GM18873 (cell line): ENCODE data around the gene SIRPB1.
"Not testable (repeated sequence)": the region's sequence is repeated elsewhere in the genome, so short reads cannot be mapped to it uniquely, and the experiment has no call there.

Experiments
- ATAC-seq: cut with Tn5 transposase; IDR thresholded peaks from one replicate; pipeline ENCODE4 v1.9.1; 2021; ENCODE audit warnings: mild to moderate bottlenecking, moderate library complexity, moderate number of reproducible peaks; ENCODE audit not compliant: unreplicated experiment, low FRiP score

SIRPB1 gene

DNA sequence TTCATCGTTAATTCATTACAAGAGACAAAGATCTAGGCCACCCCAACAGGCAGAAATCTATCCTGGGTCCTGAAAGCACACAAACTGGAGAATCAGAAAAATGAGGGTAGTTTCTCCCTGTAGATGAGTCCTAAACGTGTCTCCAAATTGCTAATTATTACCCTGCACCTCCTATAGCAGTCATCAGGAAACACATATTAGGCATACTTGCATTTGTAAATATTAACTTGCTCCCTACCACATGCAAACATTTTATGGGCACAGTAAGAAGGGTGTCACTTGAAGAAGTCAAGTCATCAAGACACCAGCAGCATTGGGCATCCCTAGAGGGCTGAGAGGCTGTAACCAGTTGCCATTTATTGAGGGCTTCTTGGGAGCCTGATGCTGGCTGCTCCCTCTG, 17.9 kb upstream of the SIRPB1 start:
- no peak for ATAC-seq

DNA sequence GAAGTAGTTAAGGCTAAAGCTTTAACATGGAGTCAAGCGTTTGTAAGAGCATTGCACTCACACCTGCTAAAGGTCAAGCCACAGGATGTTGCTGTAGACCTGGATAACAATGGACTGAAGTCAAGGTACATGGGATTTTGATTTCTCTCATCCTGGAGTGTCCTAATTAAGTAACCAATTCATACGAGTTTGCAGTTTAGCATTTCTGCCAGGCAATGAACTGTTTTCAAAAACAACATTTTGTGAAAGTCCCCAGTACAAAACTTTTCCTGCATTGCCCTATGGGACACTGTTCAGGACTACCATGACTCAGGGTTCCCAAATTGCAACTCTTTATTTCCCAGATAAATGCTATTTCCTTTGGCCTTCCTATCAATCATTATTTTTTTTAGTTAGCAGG, 17.4 kb upstream of the SIRPB1 start:
- ATAC-seq, result no peak

DNA sequence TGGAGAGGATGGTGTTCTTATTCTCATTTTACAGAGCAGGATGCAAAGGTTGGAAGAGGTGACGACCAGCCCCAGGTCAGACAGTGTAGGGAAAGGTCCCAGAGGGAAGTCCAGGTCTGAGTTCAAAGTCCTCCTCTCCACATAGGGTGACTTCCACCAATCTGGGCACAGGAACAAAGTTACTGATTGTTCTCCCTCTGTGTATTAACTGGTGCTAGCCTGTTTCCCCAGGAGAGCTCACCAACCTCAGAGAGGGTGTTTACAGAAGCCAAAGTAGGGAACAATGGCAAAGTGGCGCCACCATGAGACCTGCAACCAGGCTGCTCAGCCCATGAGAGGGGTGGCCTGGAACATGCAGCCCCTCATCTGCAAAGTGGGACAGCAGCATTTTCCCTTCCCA, 16.8 kb upstream of the SIRPB1 start:
- ATAC-seq, result no peak

DNA sequence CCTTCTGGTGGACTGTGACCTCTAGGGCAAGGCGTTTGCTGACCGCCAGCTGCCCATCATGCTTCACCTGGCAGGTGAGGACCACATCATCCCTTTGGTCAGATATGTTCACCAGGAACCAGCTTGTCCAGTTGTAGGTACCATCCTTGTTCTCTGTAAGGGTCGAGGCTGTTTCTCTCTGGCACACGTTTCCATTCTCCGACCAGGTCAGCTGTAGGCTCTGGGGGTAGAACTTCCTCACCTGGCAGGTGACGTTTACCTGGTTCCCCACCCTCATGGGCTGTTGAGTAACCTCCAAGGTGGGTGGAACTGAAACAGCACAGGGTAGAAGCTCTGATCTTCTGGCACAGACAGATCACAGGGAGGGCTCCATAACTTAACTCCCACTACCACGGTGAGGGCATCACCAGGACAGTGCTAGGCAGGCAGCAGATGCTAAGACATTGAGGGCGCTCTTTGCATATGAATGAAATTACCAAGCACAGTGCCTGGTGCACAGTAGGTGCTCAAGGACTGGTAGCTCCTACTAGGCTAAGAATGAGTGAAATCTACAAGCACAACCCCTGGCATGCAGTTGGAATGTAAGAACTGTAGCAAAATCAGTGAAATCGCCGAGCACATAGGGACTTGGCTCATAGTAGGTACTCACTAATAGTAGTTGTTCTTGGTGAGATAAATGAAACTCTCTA, 15.6 kb upstream of the SIRPB1 start:
- no peak for ATAC-seq

DNA sequence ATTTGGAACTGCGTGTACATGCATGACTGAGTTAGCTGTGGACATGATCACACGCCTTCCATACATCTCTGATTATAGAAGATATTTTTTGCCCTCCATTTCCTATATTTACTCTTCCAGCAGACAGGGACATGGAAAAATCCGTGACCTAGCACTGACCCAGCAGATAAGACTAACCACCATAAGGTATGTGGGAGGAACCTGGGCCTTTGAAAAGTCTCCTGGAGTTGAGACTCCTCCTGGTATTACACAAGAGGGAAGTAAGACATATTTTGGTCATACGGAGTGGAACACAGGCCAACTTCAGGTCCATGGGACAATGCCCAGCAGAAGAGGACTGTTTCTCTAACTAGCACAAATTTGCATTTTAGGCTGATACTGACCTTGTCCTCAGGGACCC, 13.7 kb upstream of the SIRPB1 start:
- ATAC-seq, result no peak

DNA sequence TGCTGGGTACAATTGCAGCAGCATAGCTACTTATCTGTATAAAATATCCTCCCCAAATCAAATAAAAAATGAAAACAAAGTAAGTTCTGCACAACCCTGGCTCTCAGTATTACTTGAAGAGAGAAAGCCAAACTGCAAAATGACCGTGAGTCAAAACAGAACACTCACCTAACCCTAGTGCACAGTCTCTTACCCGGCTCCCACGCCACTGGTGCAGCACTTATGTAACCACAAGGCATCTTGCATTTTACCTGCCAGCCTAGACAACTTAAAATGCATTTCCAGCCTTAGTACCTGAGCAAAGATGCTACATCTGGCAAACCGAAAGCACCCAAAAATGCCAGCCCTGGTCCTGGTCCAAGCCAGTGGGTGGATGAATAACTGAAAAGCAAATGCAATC, 12.4 kb upstream of the SIRPB1 start:
- no peak for ATAC-seq

DNA sequence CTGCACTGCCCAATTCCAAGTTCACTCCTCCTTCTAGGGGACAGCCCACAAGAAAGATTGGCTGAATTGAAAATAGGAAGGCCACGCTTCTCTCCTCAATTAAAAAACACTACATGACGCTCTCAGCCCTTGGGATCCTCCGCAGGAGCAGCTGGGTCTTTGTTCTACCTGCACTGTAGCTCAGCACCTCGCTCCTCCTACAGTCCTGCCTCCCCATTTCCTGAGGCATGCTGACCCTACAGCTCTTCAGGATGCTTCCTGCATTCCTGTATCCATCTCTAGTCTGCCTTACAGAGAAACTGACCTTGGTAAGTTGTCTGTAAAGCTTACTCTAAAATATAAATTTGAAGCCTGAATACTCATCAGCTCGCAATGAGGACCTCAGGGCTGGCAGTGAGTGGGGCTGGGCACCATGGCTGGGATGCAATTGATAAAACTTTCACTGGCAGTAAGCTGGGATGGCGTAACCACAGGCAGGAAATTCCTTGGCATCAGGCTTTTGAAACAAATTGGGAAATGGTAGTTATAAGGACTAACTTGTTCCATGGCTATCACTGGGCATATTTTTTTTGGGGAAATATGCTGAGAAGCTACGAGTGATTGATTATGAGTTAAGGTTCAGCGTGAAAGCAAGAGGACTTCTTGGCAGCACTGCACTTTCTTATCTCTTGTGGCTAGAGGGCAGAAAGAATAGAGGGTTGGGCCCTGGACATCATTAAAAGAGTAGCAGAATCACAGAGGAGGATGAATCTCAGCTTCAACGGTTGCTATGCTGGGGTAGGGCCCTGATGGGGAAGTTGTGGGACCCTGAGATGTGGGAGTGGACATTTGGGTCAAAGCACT, 11.7 kb upstream of the SIRPB1 start:
- ATAC-seq, result no peak

DNA sequence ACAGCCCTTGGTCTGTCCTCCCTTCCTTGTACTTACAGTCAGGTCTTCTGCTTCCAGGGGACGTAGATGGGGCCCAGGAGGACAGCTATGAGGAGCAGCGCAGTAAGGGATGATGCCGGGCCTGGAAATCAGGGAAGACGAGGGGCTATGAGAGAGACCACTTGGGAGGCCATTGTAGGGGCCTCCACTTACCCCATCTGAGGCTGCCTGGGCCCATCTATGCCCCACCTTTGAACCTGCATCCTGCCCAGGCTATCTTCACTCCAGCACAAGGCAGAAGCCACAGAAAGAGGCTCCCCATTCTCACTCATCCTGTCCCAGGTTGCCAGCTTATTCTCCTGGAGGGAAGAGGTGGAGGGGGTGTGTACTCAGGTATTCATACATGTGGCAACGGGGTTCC, 10.4 kb upstream of the SIRPB1 start:
- ATAC-seq, result no peak

DNA sequence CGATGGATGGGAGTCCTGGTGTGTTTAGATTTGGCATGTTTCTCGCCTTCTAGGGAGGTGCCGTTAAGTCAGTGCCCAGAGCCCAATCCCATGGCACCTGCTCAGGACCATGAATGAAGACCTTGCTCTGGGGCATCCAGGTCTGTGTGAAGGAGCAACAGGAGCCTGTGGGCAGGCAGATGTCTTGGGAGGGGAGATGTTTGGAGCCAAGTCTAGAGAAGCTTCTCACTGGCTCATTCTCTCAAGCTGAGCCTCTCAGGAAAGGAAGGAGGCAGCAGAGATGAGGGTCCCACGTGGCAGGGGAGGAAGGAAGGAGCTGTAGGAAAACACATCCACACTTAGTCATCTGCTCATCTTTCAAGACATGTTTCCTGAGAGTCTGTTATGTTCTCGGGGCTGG, 9.5 kb upstream of the SIRPB1 start:
- no peak for ATAC-seq

DNA sequence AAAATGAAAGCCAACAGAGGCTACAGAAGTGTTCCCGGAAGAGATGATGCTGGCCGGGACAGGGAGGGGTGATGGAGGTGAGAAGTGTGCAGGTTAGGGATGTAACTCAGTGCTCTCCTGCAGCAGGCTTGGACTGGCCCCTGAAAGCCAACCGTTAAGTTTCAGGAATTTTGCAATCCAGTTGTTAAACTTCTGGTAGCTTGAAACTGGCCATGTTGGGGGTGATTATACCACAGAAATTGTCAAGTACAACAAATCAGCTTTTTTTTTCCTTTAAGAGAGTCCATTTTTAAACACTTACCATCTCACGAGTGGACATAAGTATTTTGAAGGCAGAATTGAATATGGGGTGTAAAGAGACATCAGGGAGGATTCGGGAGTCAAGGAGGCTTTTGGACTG, 8.8 kb upstream of the SIRPB1 start:
- ATAC-seq, result no peak

DNA sequence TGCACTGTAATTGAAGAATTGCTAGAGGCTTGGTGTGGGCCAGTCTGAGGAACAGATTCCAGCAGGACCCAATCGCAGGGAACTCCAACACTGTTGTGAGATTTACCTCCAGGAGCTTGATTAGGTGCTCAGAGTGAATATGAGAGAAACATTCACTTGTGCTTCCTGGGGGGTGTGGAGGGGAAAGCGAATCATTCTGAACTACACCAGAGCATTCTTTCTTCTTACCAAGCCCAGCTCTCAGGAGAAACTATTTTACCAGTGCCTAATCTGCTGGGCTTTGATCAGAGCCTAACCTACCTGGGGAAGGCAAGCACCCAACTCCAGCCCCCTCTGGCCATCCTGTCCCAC, 7.4 kb upstream of the SIRPB1 start:
- no peak for ATAC-seq

DNA sequence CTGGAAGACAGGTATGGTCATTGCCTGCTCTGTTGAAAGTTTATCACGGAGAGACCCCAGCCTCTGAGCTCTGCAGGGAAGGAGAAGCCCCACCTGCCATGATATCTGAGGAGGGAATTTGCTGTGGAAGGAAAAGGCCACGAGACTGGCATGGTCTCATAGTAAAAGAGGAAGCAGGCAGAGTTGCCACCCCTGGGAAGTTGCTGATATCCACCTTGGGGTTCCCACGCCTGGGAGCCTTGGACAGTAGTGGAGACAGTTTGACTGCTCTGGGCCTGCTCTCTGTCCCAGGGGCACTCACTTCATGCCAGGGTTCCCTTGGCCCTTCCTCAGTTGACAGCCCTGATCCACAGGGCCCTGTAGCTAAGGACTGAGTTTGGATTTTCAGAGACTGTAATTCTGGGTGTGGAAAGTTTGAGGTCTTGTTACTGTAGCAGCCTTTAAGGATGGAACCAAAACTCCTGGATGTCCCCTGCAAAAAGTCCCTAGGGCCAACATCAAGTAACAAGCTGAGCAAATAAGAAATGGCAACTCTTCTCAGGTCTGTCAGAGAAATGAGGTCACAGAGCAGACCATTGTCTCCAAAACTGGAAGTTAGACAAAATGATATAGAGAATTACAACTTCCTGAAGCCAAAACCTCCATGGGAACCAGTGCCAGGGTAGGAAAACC, 6.9 kb upstream of the SIRPB1 start:
- no peak for ATAC-seq

DNA sequence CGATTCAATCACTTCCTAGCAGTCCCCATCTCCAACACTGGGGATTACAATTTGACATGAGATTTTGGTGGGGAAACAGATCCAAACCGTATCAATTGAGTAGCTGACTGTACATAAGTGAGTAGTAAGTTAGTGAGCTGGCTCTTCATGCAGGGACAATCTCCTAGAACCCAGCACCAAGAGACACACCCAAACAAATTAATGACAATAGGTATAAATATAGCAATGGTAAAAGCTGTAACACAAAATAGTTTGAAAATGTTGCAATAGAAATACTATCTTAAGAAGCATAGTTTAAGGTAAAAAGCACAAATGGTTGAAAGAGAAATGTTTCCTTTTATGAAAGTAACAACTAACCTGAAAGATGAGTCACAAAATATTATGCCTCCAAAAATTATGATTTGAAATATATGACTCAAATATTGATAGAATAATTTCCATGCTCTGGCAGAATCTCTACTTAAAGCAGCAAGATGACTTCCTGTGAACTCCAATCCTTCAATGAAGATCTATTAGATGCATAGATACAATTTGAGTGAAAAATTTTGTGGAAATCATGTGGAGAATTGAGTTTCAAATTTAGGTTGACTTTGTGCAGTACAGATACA, 5.4 kb upstream of the SIRPB1 start:
- ATAC-seq, result no peak

DNA sequence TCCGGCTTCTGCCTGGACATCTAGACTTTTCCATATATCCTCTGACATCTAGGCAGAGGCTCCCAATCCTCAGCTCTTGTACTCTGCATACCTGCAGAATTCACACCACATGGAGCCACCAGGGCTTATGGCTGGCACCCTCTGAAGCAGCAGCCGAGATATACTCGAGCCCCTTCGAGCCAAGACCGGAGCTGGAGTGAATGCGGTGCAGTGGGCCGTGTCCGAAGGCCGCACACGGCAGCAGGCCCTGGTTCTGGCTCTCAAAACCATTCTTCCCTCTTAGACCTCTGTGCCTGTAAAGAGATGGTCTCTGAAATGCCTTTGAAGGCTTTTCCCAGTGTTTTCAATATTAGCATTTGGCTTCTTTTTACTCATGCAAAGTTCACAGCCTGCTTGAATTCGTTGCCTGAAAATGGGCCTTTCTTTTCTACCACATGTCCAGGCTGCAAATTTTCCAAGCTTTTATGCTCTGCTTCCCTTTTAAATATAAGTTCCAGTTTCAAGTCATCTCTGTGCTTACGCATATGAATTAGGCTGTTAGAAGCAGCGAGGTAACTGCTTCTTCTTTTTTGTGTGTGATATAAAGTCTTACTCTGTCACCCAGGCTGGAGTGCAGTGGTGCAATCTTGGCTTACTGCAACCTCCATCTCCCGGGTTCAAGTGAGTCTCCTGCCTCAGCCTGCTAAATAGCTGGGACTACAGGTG, 3.8 kb upstream of the SIRPB1 start:
- no peak for ATAC-seq

DNA sequence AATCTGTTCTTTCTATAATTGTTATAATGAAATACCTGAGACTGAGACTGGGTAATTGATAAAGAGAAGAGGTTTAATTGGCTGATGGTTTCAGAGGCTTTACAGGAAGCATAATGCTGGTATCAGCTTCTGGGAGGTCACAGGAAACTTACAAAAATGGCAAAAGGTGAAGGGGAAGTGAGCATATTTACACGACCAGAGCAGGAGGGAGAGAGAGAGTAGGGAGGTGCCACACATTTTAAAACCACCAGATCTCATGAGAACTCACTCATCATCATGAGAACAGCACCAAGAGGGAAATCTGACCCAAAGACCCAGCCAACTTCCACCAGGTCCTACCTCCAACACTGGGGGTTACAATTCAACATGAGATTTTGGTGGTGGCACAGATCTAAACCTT, 2.6 kb upstream of the SIRPB1 start:
- no peak for ATAC-seq

DNA sequence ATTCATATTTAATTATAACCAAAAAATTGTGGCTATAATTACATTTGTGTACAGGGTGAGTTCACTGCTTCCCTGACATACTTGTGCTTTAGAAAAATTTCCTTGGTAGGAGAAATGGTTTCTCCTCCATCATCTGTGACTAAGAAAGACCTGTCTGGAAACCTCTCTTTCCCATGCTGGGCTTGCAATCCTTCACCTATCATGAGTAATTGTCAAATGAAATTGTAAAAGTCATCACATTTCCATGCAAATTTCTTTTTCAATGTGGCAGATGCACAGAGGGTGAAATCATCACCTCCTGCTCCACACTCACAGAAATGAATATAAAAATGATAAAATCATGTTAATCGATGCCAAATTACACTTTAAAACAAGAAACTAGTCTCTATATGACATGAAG, 1.5 kb upstream of the SIRPB1 start:
- ATAC-seq, result no peak

DNA sequence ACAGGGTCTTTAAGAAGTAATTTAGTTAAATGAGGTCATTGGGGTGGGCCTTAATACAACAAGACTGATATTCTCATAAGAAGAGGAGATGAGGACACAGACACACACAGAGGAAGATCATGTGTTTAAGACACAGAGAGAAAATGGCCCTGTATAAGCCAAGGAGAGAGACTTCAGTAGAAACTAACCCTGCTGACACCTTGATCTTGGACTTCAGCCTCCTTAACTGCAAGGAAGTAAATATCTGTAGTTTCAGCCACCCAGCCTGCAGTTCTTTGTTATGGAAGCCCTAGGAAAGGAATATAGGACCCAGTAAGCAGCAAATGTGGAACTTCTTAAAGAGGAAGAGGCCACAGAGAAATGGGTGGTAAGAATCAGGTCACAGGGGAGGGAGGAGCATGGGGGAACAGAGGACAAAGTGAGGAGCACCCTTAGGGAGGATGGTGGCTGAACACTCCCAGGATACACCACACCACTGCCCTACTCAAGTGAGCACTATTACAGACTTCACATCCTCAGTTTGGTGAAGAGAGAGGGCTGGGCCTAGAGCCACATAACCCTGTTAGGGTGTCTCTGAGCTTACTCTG, 762 bp downstream of the SIRPB1 start:
- no peak for ATAC-seq

DNA sequence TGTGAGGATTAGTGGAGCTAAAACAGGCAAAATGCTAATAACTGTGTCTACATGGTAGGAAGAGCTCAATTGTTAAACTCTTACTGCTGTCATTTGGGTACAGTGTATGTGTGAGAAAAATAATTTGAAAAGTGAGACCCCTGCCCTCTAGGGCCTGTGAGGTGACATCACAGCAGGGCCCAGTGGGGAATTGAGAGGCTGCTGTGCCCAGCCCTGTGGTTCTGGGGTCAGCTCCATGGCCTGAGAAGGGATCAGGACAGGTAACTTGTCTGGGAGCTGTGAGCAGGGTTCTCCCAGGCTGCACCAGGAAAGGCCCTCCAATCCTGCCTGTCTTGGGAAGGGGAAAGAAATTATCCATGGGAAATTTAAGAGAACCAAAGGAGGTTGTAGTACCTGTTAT, 1.3 kb downstream of the SIRPB1 start:
- no peak for ATAC-seq

DNA sequence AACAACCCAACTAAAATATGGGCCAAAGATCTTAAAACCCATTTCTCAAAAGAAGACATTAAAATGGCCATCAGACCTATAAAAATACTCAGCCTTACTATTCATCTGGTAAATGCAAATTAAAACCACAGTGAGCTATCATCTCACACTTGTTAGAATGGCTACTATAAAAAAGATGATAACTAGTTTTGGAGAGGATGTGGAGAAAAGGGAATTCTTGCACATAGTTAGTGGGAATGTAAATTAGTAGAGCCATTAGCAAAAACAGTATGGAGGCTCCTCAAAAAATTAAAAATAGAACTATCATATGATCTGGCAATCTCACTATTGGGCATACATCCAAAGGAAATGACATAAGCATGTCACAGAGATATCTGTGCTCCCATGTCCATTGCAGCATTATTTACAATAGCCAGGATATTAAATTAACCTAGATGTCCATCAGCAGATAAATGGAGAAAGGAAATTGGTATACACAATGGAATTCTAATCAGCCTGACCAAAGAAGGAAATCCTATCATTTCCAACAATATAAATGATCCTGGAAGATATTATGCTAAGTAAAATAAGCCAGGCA, 2.9 kb downstream of the SIRPB1 start:
- no peak for ATAC-seq

DNA sequence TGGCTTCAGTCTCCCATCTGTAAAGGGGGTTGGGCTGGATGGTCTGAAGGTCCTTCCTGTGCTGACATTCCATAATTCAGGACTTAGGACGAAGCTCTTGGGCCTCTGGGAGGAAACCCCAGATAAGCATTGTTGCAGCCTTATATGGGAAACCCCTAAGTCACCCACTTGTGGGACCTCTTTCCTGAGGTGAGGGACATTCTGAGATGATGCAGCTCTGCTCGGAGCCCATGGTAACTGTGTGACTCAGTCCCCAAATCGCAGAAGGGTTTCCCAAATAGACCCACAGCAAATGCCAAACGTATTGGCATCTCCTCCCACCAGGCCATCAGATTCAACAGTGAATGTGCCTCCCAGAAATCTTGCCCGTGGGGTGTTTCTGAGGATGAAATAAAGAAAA, 9.4 kb downstream of the SIRPB1 start:
- ATAC-seq, result not testable (repeated sequence)
